ENCODE measurements around the gene GPR176.

Gene GPR176

GRCh38 chr15:39781967-39782302 lies 138.1 kb downstream of the GPR176 start:
- Histone ChIP-seq H3K9me2 (replicated peaks; ENCODE audit: low read depth, low read length) (no peaks in the 10 kb centered on the region), H3F3A (ENCODE audit: low read depth) (no peaks in the 10 kb centered on the region), H3K4me1 (ENCODE audit: insufficient read depth, low read length, poor library complexity, severe bottlenecking) (peaks cover 69% of the 10 kb centered on the region), H3K4me2 (ENCODE audit: low read depth, low read length, poor library complexity, severe bottlenecking) (peak overlapping the region; percentile 88), H4K20me1 (ENCODE audit: insufficient read depth, low read length, poor library complexity, severe bottlenecking) (no peaks in the 10 kb centered on the region), H3K9ac (ENCODE audit: low read depth, low read length, poor library complexity, severe bottlenecking) (peak overlapping the region; percentile 80), H2AFZ (ENCODE audit: low read length) (peak overlapping the region; percentile 69), H3K79me2 (ENCODE audit: insufficient read depth, low read length) (peaks cover 27% of the 10 kb centered on the region), H3K36me3 (ENCODE audit: insufficient read depth, low read length) (no peaks in the 10 kb centered on the region), H3K9me3 (ENCODE audit: insufficient read depth, low read depth, low read length) (no peaks in the 10 kb centered on the region), H3K27me3 (ENCODE audit: insufficient read depth, low read length, poor library complexity, severe bottlenecking) (no peaks in the 10 kb centered on the region), H3K4me3 (ENCODE audit: low read length, poor library complexity, severe bottlenecking) (peak overlapping the region; percentile 81)
- no peak for TF ChIP-seq EZH2phosphoT487 (IDR thresholded peaks at IDR 0.05; ENCODE audit: borderline replicate concordance)
- TF ChIP-seq CTCF (conservative IDR thresholded peaks at IDR 0.05; ENCODE audit: low read length), result no peak

- Histone ChIP-seq H3K27me3 (ENCODE audit: insufficient read depth, low read length, poor library complexity, severe bottlenecking) (no peaks in the 10 kb centered on the region), H3K4me3 (ENCODE audit: low read length, poor library complexity, severe bottlenecking) (peak overlapping the region; percentile 81), H2AFZ (ENCODE audit: low read length) (peak overlapping the region; percentile 69; the same call in 1 of the 2 replicates), H3K79me2 (ENCODE audit: insufficient read depth, low read length) (peaks cover 27% of the 10 kb centered on the region), H3K9me2 (replicated peaks; ENCODE audit: low read depth, low read length) (no peaks in the 10 kb centered on the region), H4K20me1 (ENCODE audit: insufficient read depth, low read length, poor library complexity, severe bottlenecking) (no peaks in the 10 kb centered on the region), H3K9ac (ENCODE audit: low read depth, low read length, poor library complexity, severe bottlenecking) (peak overlapping the region; percentile 80), H3K9me3 (ENCODE audit: insufficient read depth, low read depth, low read length) (no peaks in the 10 kb centered on the region), H3K4me2 (ENCODE audit: low read depth, low read length, poor library complexity, severe bottlenecking) (peak overlapping the region; percentile 88), H3K4me1 (ENCODE audit: insufficient read depth, low read length, poor library complexity, severe bottlenecking) (peaks cover 65% of the 10 kb centered on the region), H3F3A (ENCODE audit: low read depth) (no peaks in the 10 kb centered on the region), H3K36me3 (ENCODE audit: insufficient read depth, low read length) (no peaks in the 10 kb centered on the region)
- TF ChIP-seq EZH2phosphoT487 (IDR thresholded peaks at IDR 0.05; ENCODE audit: borderline replicate concordance), result no peak
- TF ChIP-seq CTCF (conservative IDR thresholded peaks at IDR 0.05; ENCODE audit: low read length), result no peak
Observed at GRCh38 chr15:39781147-39781966, 138.7 kb downstream of the GPR176 start.

- H3K9me2 ChIP-seq (replicated peaks; ENCODE audit: low read depth, low read length), result no peaks in the 10 kb centered on the region
- H3K4me2 ChIP-seq (ENCODE audit: low read depth, low read length, poor library complexity, severe bottlenecking), result peak overlapping the region; percentile 55
- peak overlapping the region; percentile 29 for H3K9ac ChIP-seq (ENCODE audit: low read depth, low read length, poor library complexity, severe bottlenecking)
- peak overlapping the region; percentile 24 for H3K4me3 ChIP-seq (ENCODE audit: low read length, poor library complexity, severe bottlenecking)
- peaks cover 3% of the 10 kb centered on the region for H3K79me2 ChIP-seq (ENCODE audit: insufficient read depth, low read length)
- no peaks in the 10 kb centered on the region for H3K36me3 ChIP-seq (ENCODE audit: insufficient read depth, low read length)
- H3K4me1 ChIP-seq (ENCODE audit: insufficient read depth, low read length, poor library complexity, severe bottlenecking), result peaks cover 54% of the 10 kb centered on the region
- H3K9me3 ChIP-seq (ENCODE audit: insufficient read depth, low read depth, low read length), result no peaks in the 10 kb centered on the region
- H3K27me3 ChIP-seq (ENCODE audit: insufficient read depth, low read length, poor library complexity, severe bottlenecking), result no peaks in the 10 kb centered on the region
- peak overlapping the region; percentile 40 for H2AFZ ChIP-seq (ENCODE audit: low read length)
- TF ChIP-seq EZH2phosphoT487 (IDR thresholded peaks at IDR 0.05; ENCODE audit: borderline replicate concordance) (no peak), CTCF (conservative IDR thresholded peaks at IDR 0.05; ENCODE audit: low read length) (no peak)
- no peaks in the 10 kb centered on the region for H4K20me1 ChIP-seq (ENCODE audit: insufficient read depth, low read length, poor library complexity, severe bottlenecking)
- H3F3A ChIP-seq (ENCODE audit: low read depth), result no peaks in the 10 kb centered on the region
Observed at GRCh38 chr15:39778021-39778420, 142.0 kb downstream of the GPR176 start.
